ENCODE measurements around the gene RNF17. TPM values are rescaled to one million over a fixed set of nuclear protein-coding genes. Genes with fewer than 3 reads are reported as not detected.

The RNF17 gene
- total RNA-seq, 4 donors from 2014 or later: 0.21 to 2.0 TPM; not detected in 2

DNA sequence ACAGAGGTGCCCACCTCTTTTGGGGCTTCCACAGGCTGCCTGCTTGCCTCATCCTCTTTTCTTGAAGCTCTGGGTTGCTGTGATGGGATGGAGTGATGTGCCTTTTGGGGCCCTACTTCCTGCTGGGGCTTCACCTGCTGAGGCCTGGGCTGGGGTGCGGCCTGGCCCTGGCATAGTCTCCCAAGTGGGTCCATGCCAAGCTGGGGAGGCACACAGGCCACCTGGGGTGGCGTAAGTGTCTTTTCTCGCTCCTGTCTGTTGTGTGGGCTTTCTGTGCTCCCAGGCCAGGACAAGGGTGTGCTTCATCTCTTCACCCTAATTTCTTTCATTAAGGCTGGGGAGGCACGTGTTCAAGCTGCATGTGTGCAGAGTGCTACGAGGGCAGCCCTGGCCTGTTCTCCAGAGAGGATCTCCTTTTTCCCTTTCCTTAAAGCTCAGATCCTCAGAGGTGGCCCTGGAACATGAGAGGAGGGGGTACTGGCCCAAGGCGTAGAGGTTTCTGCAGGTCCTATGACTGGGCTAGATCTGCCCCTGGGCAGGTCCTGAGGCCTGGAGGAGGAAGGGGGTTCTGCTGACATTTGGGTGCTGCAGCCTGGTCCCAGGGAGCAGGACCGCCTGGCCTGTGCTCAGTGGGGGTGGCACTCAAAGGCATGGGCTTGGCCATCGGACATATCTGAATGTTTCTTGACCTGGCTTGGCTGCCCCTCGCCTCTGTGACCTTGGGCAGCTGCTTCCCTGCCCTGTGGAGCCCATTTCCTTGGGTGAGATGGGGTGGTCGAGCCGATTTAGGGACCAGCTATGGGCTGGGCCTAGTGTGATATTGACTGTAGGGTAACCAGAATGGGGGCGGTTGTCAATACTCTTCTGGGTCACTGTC, 23.7 kb upstream of the RNF17 start:
- TF ChIP-seq POLR2A (IDR thresholded peaks at IDR 0.05): no peak
- TF ChIP-seq, protein P1, sequence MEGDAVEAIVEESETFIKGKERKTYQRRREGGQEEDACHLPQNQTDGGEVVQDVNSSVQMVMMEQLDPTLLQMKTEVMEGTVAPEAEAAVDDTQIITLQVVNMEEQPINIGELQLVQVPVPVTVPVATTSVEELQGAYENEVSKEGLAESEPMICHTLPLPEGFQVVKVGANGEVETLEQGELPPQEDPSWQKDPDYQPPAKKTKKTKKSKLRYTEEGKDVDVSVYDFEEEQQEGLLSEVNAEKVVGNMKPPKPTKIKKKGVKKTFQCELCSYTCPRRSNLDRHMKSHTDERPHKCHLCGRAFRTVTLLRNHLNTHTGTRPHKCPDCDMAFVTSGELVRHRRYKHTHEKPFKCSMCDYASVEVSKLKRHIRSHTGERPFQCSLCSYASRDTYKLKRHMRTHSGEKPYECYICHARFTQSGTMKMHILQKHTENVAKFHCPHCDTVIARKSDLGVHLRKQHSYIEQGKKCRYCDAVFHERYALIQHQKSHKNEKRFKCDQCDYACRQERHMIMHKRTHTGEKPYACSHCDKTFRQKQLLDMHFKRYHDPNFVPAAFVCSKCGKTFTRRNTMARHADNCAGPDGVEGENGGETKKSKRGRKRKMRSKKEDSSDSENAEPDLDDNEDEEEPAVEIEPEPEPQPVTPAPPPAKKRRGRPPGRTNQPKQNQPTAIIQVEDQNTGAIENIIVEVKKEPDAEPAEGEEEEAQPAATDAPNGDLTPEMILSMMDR (IDR thresholded peaks at IDR 0.05): no peak
- Histone ChIP-seq H3K36me3 (no peaks in the 10 kb centered on the region), H3K27ac (no peak overlapping the region), H3K9me3 (no peaks in the 10 kb centered on the region), H3K27me3 (peaks cover 0 to 10% of the 10 kb centered on the region in 2 donors), H3K4me3 (no peak overlapping the region), H3K4me1 (no peaks in the 10 kb centered on the region)
- WGBS, 2 donors: 90 to 92% methylated on average over 12 of the region's 12 CpGs
- no peak for DNase-seq (ENCODE audit: low spot score in 2 of 2)

DNA sequence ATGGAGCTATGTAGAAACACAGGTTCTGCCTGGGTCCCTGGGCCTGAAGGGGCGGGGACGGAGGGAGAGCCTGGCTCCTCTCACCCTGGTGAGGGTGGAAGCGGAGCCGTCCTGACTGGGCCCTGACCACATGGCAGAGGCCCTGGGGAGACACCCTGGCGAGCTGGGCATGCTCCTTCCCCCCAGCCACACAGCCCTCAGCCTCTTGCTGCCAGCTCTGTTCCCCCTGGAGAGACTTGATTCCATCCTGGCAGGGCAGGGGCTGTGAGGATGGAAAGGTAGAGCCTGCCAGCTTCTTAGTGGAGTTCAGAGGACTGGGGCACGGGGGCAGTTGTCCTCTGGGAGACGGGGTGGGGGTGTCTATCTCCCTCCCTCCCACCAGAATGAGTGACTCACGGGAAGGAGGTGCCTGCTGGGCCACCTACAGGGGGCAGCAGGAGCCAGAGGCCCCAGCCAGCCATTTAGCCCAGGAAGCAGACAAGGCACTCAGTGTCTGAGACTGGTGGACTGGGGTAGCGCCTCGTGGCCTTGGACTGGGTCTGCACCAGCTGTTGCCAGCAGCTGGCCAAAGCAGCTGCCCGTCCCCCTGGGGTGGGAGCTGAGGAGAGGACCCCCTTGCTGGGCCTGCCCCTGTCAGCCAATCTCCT, 22.8 kb upstream of the RNF17 start:
- DNase-seq (ENCODE audit: low spot score in 2 of 2): no peak

DNA sequence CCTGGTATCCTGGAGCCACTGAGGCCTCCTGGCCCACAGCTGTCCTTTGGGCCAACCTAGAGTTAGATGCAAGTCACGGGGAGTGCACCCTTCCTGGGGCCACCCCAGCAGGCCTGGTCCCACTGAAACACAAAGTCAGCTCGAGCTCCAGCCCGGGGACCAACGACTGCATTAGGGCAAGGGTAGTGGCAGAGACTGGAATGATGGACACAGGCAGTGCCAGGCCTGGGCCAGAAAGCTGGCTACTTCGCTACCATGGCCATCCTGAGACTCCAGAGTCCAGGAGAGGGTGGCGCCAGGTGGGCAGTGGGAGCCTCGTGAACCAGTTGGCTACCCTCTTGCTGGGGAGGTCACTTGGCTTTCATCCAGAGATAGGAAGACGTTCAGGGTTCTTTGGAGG, 22.2 kb upstream of the RNF17 start:
- H3K27me3 ChIP-seq: peaks cover 0 to 25% of the 10 kb centered on the region in 2 donors
- no peaks in the 10 kb centered on the region for H3K9me3 ChIP-seq
- WGBS, 2 donors: 62% methylated on average over 5 of the region's 8 CpGs
- no peak for DNase-seq (ENCODE audit: low spot score in 2 of 2)
- TF ChIP-seq, protein P1 (IDR thresholded peaks at IDR 0.05): no peak
- TF ChIP-seq EP300 (IDR thresholded peaks at IDR 0.05): no peak
- TF ChIP-seq POLR2A (IDR thresholded peaks at IDR 0.05): no peak
- no peak overlapping the region for H3K4me3 ChIP-seq
- H3K4me1 ChIP-seq: peaks cover 0 to 12% (median 6%) of the 10 kb centered on the region in 4 donors
- H3K36me3 ChIP-seq: no peaks in the 10 kb centered on the region
- no peak overlapping the region for H3K27ac ChIP-seq

More for the DNA sequence above, 22.8 kb upstream of the RNF17 start:
- Histone ChIP-seq H3K27ac (no peak overlapping the region), H3K9me3 (no peaks in the 10 kb centered on the region), H3K4me1 (peaks cover 0 to 6% (median 1%) of the 10 kb centered on the region in 4 donors), H3K27me3 (peaks cover 0 to 19% of the 10 kb centered on the region in 2 donors), H3K4me3 (no peak overlapping the region), H3K36me3 (no peaks in the 10 kb centered on the region)
- 55 to 70% methylated on average over 5 to 9 of the region's 11 CpGs for WGBS, 2 donors
- TF ChIP-seq EP300 (IDR thresholded peaks at IDR 0.05): no peak
- TF ChIP-seq, protein P1 (IDR thresholded peaks at IDR 0.05): no peak
- TF ChIP-seq POLR2A (IDR thresholded peaks at IDR 0.05): no peak

DNA sequence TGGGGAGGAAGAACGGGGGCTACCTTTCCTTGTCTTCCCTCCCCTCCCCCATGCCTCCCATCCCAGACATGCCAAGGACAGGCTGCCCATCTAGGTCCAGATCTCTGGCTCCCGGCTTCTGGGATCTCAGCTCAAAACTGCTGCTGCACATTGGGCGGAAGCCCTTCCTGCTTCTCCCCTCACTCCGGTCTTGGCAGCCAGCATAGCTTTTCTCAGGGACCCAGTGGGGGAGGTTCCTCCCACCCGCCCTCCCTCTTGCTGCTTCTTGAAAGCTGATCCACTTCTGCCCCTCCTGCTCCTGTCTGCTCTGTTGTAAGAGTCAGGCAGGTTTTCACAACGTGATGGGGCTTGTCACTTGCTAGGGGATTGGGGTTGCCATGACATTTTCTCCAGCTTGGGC, 21.7 kb upstream of the RNF17 start:
- H3K36me3 ChIP-seq: no peaks in the 10 kb centered on the region
- TF ChIP-seq, protein P1 (IDR thresholded peaks at IDR 0.05): no peak
- TF ChIP-seq POLR2A (IDR thresholded peaks at IDR 0.05) (no peak), EP300 (IDR thresholded peaks at IDR 0.05) (no peak)
- no peak overlapping the region for H3K27ac ChIP-seq
- H3K4me1 ChIP-seq: peaks cover 0 to 17% (median 11%) of the 10 kb centered on the region in 4 donors
- H3K4me3 ChIP-seq: no peak overlapping the region
- no peaks in the 10 kb centered on the region for H3K9me3 ChIP-seq
- DNase-seq (ENCODE audit: low spot score in 2 of 2): no peak
- peaks cover 0 to 28% of the 10 kb centered on the region in 2 donors for H3K27me3 ChIP-seq
- 25 to 26% methylated on average over 6 of the region's 6 CpGs for WGBS, 2 donors

DNA sequence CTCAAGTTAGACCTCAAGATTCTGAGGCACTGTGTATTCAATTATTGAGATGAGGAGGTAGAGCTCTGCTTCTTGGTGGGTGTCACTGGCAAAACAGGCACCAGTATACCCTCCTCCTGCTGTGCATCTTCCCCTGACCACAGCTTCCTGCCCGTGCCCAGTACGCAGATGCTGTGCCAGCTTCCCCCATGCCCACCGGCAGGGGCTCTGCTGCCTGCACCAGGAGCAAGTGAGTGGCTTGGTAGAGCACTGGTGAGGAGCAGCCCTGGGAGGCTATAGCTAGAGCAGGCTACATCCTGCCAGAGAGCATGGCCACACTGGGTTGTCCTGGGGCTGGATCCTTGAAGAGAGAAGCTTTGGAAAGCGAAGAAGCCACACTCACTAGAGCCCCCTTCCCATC, 21.0 kb upstream of the RNF17 start:
- Histone ChIP-seq H3K9me3 (no peaks in the 10 kb centered on the region), H3K27me3 (peaks cover 0 to 35% of the 10 kb centered on the region in 2 donors), H3K36me3 (no peaks in the 10 kb centered on the region), H3K4me1 (peaks cover 0 to 24% (median 16%) of the 10 kb centered on the region in 4 donors), H3K27ac (no peak overlapping the region), H3K4me3 (no peak overlapping the region)
- DNase-seq (ENCODE audit: low spot score in 2 of 2): no peak
- no peak for TF ChIP-seq POLR2A (IDR thresholded peaks at IDR 0.05)
- TF ChIP-seq, protein P1 (IDR thresholded peaks at IDR 0.05): no peak
- no peak for TF ChIP-seq EP300 (IDR thresholded peaks at IDR 0.05)
- 68 to 70% methylated on average over 3 to 4 of the region's 4 CpGs for WGBS, 2 donors
